ENCODE data around the gene NUP50.

Gene NUP50

GRCh38 chr22:45212992-45213751 is 49.4 kb downstream of the NUP50 start:
- no peaks in the 10 kb centered on the region for H3K9me3 ChIP-seq (ENCODE audit: insufficient read depth, low read depth, low read length)
- no peak overlapping the region for H3K4me3 ChIP-seq (ENCODE audit: low read length)
- H3K4me1 ChIP-seq (ENCODE audit: insufficient read depth, low read length) = peaks cover 15% of the 10 kb centered on the region
- H3K36me3 ChIP-seq (ENCODE audit: insufficient read depth, low read depth, low read length) = no peaks in the 10 kb centered on the region
- no peaks in the 10 kb centered on the region for H3K27me3 ChIP-seq (ENCODE audit: insufficient read depth, low read length)
- no peak overlapping the region for H3K27ac ChIP-seq (ENCODE audit: low read length)
- no peak overlapping the region for H3K9ac ChIP-seq (ENCODE audit: low read depth, low read length)

DNA sequence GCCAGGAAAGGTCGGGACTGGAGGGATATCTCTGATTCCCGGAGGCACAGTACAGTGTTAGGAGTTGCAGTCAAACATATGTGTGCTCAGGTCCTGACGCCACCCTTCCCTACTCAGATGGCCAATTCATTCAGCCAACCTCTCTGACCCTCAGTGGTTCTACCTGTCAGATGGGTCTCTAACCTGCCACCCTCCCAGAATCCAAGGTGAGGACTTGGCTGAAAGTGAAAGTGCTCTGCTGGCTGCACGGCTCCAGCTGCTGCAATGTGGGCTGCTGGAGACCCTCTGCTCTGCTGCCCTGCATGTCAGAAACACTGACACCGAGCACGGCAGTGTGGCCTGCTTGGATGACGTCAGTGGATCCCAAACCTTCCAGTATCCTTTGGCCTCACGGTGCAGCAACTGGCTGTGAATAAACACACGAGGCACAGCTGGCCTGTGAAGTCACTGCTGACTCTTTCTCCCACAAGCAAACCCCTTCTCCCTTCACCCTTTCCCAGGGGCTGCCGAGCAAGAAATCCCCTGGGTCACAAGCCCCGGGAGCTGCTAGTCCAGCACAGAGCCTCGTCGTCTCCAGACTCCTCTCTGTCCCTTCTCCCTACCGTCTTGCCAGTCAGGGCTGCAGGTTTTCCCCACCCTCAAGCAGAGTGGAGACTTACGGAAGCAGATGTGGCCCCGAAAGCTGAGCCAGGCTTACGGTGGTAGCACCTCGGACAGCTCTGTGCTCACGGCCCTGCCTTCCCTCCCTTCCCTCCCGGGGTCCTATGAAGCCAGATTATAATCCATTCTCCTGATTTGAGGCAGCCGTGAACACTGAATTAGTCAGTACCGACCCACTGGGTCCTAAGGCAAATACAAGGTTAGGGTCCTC is 52.6 kb downstream of the NUP50 start:
- Histone ChIP-seq H3K27ac (ENCODE audit: low read length) (no peak overlapping the region), H3K27me3 (ENCODE audit: insufficient read depth, low read length) (no peaks in the 10 kb centered on the region), H3K9ac (ENCODE audit: low read depth, low read length) (no peak overlapping the region), H3K4me3 (ENCODE audit: low read length) (no peak overlapping the region), H3K9me3 (ENCODE audit: insufficient read depth, low read depth, low read length) (no peaks in the 10 kb centered on the region), H3K4me1 (ENCODE audit: insufficient read depth, low read length) (peaks cover 20% of the 10 kb centered on the region), H3K36me3 (ENCODE audit: insufficient read depth, low read depth, low read length) (no peaks in the 10 kb centered on the region)

GRCh38 chr22:45217345-45217744 is 53.6 kb downstream of the NUP50 start:
- H3K36me3 ChIP-seq (ENCODE audit: insufficient read depth, low read depth, low read length) = no peaks in the 10 kb centered on the region
- H3K27me3 ChIP-seq (ENCODE audit: insufficient read depth, low read length) = no peaks in the 10 kb centered on the region
- H3K9ac ChIP-seq (ENCODE audit: low read depth, low read length) = no peak overlapping the region
- H3K4me3 ChIP-seq (ENCODE audit: low read length) = no peak overlapping the region
- H3K27ac ChIP-seq (ENCODE audit: low read length) = no peak overlapping the region
- peaks cover 14% of the 10 kb centered on the region; the same call in 1 of the 2 replicates for H3K4me1 ChIP-seq (ENCODE audit: insufficient read depth, low read length)
- no peaks in the 10 kb centered on the region for H3K9me3 ChIP-seq (ENCODE audit: insufficient read depth, low read depth, low read length)

GRCh38 chr22:45217806-45218205 is 54.1 kb downstream of the NUP50 start:
- Histone ChIP-seq H3K27ac (ENCODE audit: low read length) (no peak overlapping the region), H3K4me1 (ENCODE audit: insufficient read depth, low read length) (peaks cover 12% of the 10 kb centered on the region; the same call in 1 of the 2 replicates), H3K4me3 (ENCODE audit: low read length) (no peak overlapping the region), H3K36me3 (ENCODE audit: insufficient read depth, low read depth, low read length) (no peaks in the 10 kb centered on the region), H3K9me3 (ENCODE audit: insufficient read depth, low read depth, low read length) (no peaks in the 10 kb centered on the region), H3K9ac (ENCODE audit: low read depth, low read length) (no peak overlapping the region), H3K27me3 (ENCODE audit: insufficient read depth, low read length) (no peaks in the 10 kb centered on the region)

DNA sequence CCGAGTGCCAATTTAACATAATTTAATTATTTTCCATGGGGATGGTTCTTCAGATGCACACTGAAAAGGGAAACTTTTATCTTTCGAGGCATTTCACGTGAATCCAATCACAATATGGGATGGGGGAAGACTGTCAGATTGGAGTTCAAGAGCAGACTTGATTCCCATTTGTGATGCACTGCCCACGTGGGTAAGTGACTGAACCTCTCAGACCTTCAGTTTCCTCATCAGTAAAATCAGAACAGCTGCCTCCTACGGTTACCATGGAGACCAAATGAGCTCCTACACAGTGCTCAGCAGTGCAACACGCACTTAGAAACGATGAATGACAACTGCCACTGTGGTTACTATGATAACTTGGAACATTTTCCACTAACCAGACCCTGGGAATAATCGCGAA is 55.3 kb downstream of the NUP50 start:
- Histone ChIP-seq H3K27me3 (ENCODE audit: insufficient read depth, low read length) (no peaks in the 10 kb centered on the region), H3K36me3 (ENCODE audit: insufficient read depth, low read depth, low read length) (no peaks in the 10 kb centered on the region), H3K9me3 (ENCODE audit: insufficient read depth, low read depth, low read length) (no peaks in the 10 kb centered on the region), H3K27ac (ENCODE audit: low read length) (no peak overlapping the region), H3K4me1 (ENCODE audit: insufficient read depth, low read length) (peaks cover 10% of the 10 kb centered on the region; the same call in 1 of the 2 replicates), H3K9ac (ENCODE audit: low read depth, low read length) (no peak overlapping the region), H3K4me3 (ENCODE audit: low read length) (no peak overlapping the region)

DNA sequence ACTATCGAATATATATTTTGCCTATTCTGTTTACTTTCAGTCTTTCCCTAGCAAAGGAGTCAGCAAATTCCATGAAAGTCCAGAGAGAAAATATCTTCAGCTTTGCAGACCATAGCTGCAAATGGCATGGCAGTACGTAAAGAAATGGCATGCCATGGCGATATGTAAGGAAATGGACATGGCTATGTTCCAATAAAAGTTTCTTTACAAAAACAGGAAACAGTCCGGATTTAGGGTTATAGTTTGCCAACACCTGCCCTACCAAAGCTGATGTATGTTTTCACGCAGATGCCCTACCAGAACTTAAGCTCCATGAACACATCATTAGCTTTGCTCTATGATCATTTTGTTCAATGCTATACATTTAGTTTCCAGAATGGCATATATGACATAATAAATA is 57.5 kb downstream of the NUP50 start:
- Histone ChIP-seq H3K9me3 (ENCODE audit: insufficient read depth, low read depth, low read length) (no peaks in the 10 kb centered on the region), H3K4me3 (ENCODE audit: low read length) (no peak overlapping the region), H3K27ac (ENCODE audit: low read length) (no peak overlapping the region)

GRCh38 chr22:45223304-45224117 is 59.8 kb downstream of the NUP50 start:
- H3K4me3 ChIP-seq (ENCODE audit: low read length) = no peak overlapping the region
- H3K36me3 ChIP-seq (ENCODE audit: insufficient read depth, low read depth, low read length) = no peaks in the 10 kb centered on the region
- no peak overlapping the region for H3K9ac ChIP-seq (ENCODE audit: low read depth, low read length)
- no peaks in the 10 kb centered on the region for H3K9me3 ChIP-seq (ENCODE audit: insufficient read depth, low read depth, low read length)
- no peaks in the 10 kb centered on the region for H3K27me3 ChIP-seq (ENCODE audit: insufficient read depth, low read length)
- no peak overlapping the region for H3K27ac ChIP-seq (ENCODE audit: low read length)
- H3K4me1 ChIP-seq (ENCODE audit: insufficient read depth, low read length) = peaks cover 5% of the 10 kb centered on the region; the same call in 1 of the 2 replicates

More for the DNA sequence above, 57.5 kb downstream of the NUP50 start:
- Histone ChIP-seq H3K4me1 (ENCODE audit: insufficient read depth, low read length) (peaks cover 8% of the 10 kb centered on the region; the same call in 1 of the 2 replicates), H3K27me3 (ENCODE audit: insufficient read depth, low read length) (no peaks in the 10 kb centered on the region), H3K9ac (ENCODE audit: low read depth, low read length) (no peak overlapping the region), H3K36me3 (ENCODE audit: insufficient read depth, low read depth, low read length) (no peaks in the 10 kb centered on the region)

GRCh38 chr22:45224331-45224730 is 60.6 kb downstream of the NUP50 start:
- no peaks in the 10 kb centered on the region for H3K9me3 ChIP-seq (ENCODE audit: insufficient read depth, low read depth, low read length)
- no peak overlapping the region for H3K27ac ChIP-seq (ENCODE audit: low read length)
- no peaks in the 10 kb centered on the region for H3K4me1 ChIP-seq (ENCODE audit: insufficient read depth, low read length)
- H3K36me3 ChIP-seq (ENCODE audit: insufficient read depth, low read depth, low read length) = no peaks in the 10 kb centered on the region
- H3K9ac ChIP-seq (ENCODE audit: low read depth, low read length) = no peak overlapping the region
- no peaks in the 10 kb centered on the region for H3K27me3 ChIP-seq (ENCODE audit: insufficient read depth, low read length)
- H3K4me3 ChIP-seq (ENCODE audit: low read length) = no peak overlapping the region

DNA sequence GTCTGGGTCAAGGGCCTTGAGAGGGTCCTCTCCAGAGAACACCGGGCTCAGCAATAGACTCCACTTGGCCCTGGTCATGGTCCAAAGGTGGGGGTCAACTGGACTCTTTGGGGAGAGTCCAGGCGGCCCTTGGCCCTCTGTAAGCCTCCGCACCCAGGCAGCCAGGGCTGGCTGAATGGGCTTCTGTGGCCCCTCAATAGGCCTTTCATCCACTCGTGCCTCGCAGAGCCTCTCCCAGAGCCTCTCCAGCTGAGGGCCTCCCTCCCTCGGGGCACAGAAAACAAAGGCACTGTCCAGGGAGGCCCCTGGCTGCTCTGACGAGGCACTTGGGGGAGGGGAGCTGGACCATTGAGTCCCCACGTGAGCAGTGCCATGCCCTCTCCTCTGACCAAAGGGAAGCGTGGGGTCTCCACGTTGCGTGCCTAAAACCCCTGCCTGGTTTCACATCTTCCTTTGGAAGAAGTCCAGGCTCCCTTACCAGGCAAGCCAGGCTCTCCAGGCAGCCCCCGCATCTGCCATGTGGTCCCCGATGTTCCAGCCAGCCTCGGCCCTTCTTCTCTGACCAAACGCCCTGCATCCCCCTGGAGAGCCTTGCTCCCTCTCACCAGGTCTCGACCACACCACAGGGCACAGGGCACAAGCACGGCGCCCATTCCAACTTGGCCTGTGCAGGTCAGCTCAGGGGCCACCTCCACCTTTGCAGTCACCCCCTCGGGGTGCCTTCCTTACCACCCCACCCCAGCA is 61.4 kb downstream of the NUP50 start:
- Histone ChIP-seq H3K36me3 (ENCODE audit: insufficient read depth, low read depth, low read length) (no peaks in the 10 kb centered on the region), H3K9me3 (ENCODE audit: insufficient read depth, low read depth, low read length) (no peaks in the 10 kb centered on the region), H3K27me3 (ENCODE audit: insufficient read depth, low read length) (no peaks in the 10 kb centered on the region), H3K9ac (ENCODE audit: low read depth, low read length) (no peak overlapping the region), H3K4me1 (ENCODE audit: insufficient read depth, low read length) (no peaks in the 10 kb centered on the region), H3K4me3 (ENCODE audit: low read length) (no peak overlapping the region), H3K27ac (ENCODE audit: low read length) (no peak overlapping the region)

DNA sequence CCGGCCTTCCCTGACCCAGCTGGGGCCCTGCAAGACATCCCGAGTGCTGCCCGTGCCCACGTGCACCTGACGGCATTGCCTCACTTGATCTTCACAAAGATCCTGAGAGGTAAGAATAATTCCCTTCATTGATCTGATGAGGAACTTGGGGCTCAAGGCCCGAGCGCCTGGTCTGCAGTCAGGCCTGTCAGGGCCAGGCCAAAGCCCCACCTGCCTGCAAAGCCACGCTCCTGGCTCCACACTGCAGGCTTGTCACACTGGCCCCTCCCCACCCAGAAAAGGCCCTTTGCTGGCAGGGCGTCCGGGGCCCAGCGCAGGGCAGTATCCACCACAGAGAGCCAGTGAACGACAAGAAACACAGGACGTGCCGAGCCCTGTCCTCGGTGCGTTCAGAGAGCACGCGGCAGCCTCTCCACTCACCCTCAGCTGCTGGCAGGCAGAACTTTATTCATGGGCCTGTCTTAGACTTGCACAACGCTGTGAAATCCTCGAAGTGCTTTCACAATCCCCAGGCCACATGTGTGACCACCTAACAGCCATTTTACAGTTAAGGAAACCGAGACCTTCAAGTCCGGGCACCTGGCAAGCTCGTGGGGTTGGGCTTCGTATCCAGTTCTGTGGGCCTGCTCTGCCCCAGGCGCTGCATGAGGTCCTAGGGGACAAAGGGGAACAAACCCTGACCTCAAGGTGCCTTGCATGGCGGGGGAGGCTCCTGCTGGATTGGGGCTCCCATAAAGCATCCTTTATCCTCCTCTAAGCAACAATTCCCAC is 62.2 kb downstream of the NUP50 start:
- no peak overlapping the region for H3K9ac ChIP-seq (ENCODE audit: low read depth, low read length)
- H3K9me3 ChIP-seq (ENCODE audit: insufficient read depth, low read depth, low read length) = no peaks in the 10 kb centered on the region
- no peaks in the 10 kb centered on the region for H3K4me1 ChIP-seq (ENCODE audit: insufficient read depth, low read length)
- H3K27me3 ChIP-seq (ENCODE audit: insufficient read depth, low read length) = no peaks in the 10 kb centered on the region
- H3K36me3 ChIP-seq (ENCODE audit: insufficient read depth, low read depth, low read length) = no peaks in the 10 kb centered on the region
- H3K27ac ChIP-seq (ENCODE audit: low read length) = no peak overlapping the region
- no peak overlapping the region for H3K4me3 ChIP-seq (ENCODE audit: low read length)
